ENCODE data around the gene SSTR3. TPM values are rescaled to one million over a fixed set of nuclear protein-coding genes. Genes with fewer than 3 reads are reported as not detected.

The SSTR3 gene
- total and polyA plus RNA-seq, 2 of the 4 experiments (the other 2 are of a cell fraction): under 0.01 to 0.07 TPM

- Histone ChIP-seq H3K14ac (replicated peaks; ENCODE audit: low read depth, low read length) (no peak overlapping the region), H2BK5ac (ENCODE audit: low read depth, low read length, poor library complexity, severe bottlenecking) (no peak overlapping the region), H4K91ac (ENCODE audit: insufficient read depth, low read depth, low read length) (no peak overlapping the region), H3K18ac (ENCODE audit: low read depth, low read length) (no peak overlapping the region), H2BK20ac (ENCODE audit: low read depth, low read length) (no peak overlapping the region; the same call in 1 of the 2 replicates), H3K56ac (ENCODE audit: extremely low read depth, insufficient read depth, low read length) (no peak overlapping the region), H2BK15ac (ENCODE audit: low read depth, low read length) (no peak overlapping the region), H3K27ac (ENCODE audit: insufficient read depth, low read length) (no peak overlapping the region), H3K9me3 (ENCODE audit: control insufficient read depth, insufficient read depth, low read length) (peaks cover 4% of the 10 kb centered on the region), H3K4me2 (ENCODE audit: low read depth, low read length) (no peak overlapping the region), H3K4ac (ENCODE audit: low read depth, low read length) (no peak overlapping the region), H3K4me3 (ENCODE audit: insufficient read depth, low read depth, low read length) (no peak overlapping the region), H2AFZ (replicated peaks; ENCODE audit: low read length, poor library complexity) (no peak overlapping the region), H3K23ac (ENCODE audit: low read depth, low read length) (no peak overlapping the region), H4K20me1 (ENCODE audit: insufficient read depth, low read length) (no peaks in the 10 kb centered on the region), H3K27me3 (ENCODE audit: control insufficient read depth, insufficient read depth, low read length) (peaks cover 11% of the 10 kb centered on the region), H3K79me1 (ENCODE audit: low read depth in 1 of 2, low read length in 2 of 2) (no peaks in the 10 kb centered on the region), H3K36me3 (ENCODE audit: control insufficient read depth, insufficient read depth, low read length) (no peaks in the 10 kb centered on the region), H3K4me1 (ENCODE audit: control insufficient read depth, insufficient read depth, low read length) (peaks cover 5% of the 10 kb centered on the region), H4K5ac (ENCODE audit: low read depth, low read length) (no peak overlapping the region), H3K9ac (ENCODE audit: low read depth, low read length) (no peak overlapping the region), H3K9me1 (ENCODE audit: insufficient read depth, low read length) (no peaks in the 10 kb centered on the region), H2BK120ac (ENCODE audit: low read depth, low read length) (no peak overlapping the region), H2AK5ac (ENCODE audit: low read depth, low read length) (no peak overlapping the region), H2AK9ac (replicated peaks; ENCODE audit: low read depth, low read length, poor library complexity) (no peak overlapping the region), H4K8ac (ENCODE audit: low read depth in 2 of 2, low read length in 2 of 2) (no peak overlapping the region)
- BruUV-seq (replicated peaks): no TSS peak
- CTCF ChIA-PET: interaction anchor here (0.6 to 1.8 kb wide), 2 partner anchors 11 to 54 kb away, joined by 3 to 5 read pairs; no protein-coding TSS in a partner anchor
- in situ Hi-C loops (cut with MboI; ENCODE audit: low sequenced_read_pairs) (no loop called here), intact Hi-C loops (cut with micrococcal nuclease) (no loop called here), dilution Hi-C loops (cut with HindIII; ENCODE audit: low sequenced_read_pairs, unreplicated experiment) (no loop called here)
- DNase-seq: no peak
- WGBS, 2 experiments (ENCODE audit: extremely low coverage in 2 of 2, insufficient read length in 1 of 2): 65% methylated on average over 4 of the region's 14 CpGs; no CpG with 5 or more reads in 1 of the 2 experiments
- no peak for ATAC-seq (ENCODE audit: low read depth)
- TF ChIP-seq MAFK (IDR thresholded peaks at IDR 0.05; ENCODE audit: low read depth, low read length) (no peak), FOS (IDR thresholded peaks at IDR 0.05; ENCODE audit: low read depth, low read length) (no peak), CTCF (conservative IDR thresholded peaks at IDR 0.05; ENCODE audit: low read depth, low read length) (no peak), ELK1 (IDR thresholded peaks at IDR 0.05; ENCODE audit: borderline replicate concordance, low read depth, low read length) (no peak), CEBPB (IDR thresholded peaks at IDR 0.05; ENCODE audit: low read depth, low read length) (no peak), MXI1 (IDR thresholded peaks at IDR 0.05; ENCODE audit: borderline replicate concordance, low read depth, low read length) (no peak), BHLHE40 (IDR thresholded peaks at IDR 0.05; ENCODE audit: low read depth, low read length) (no peak), RAD21 (IDR thresholded peaks at IDR 0.05; ENCODE audit: low read length) (no peak), POLR2A (IDR thresholded peaks at IDR 0.05; ENCODE audit: low read depth, low read length) (no peak), NFE2L2 (IDR thresholded peaks at IDR 0.05; ENCODE audit: low read depth, low read length) (no peak), SMC3 (IDR thresholded peaks at IDR 0.05; ENCODE audit: low read depth, low read length) (no peak), MAZ (IDR thresholded peaks at IDR 0.05; ENCODE audit: borderline replicate concordance, low read depth, low read length) (no peak), RCOR1 (IDR thresholded peaks at IDR 0.05; ENCODE audit: insufficient replicate concordance, low read length) (no peak), CHD1 (IDR thresholded peaks at IDR 0.05; ENCODE audit: low read depth, low read length) (no peak), RFX5 (IDR thresholded peaks at IDR 0.05; ENCODE audit: low read depth, low read length) (no peak)
- TF ChIP-seq, protein P1, sequence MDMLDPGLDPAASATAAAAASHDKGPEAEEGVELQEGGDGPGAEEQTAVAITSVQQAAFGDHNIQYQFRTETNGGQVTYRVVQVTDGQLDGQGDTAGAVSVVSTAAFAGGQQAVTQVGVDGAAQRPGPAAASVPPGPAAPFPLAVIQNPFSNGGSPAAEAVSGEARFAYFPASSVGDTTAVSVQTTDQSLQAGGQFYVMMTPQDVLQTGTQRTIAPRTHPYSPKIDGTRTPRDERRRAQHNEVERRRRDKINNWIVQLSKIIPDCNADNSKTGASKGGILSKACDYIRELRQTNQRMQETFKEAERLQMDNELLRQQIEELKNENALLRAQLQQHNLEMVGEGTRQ (IDR thresholded peaks at IDR 0.05; ENCODE audit: low read depth, low read length): no peak
- POLR2A ChIA-PET (ENCODE audit: unreplicated experiment): interaction anchor here (0.5 to 0.6 kb wide), 2 partner anchors 11 to 15 kb away, joined by 3 read pairs; no protein-coding TSS in a partner anchor
Measured at GRCh38 chr22:37258753-37259401, 46.6 kb upstream of the SSTR3 start.
